Cortex of kidney (tissue), 1 donor: ENCODE results near the gene MAD2L1BP.

Source experiments
- DNase-seq: peaks from one replicate; lab custom pipeline; 2025; lab: John Stamatoyannopoulos, UW

MAD2L1BP gene

DNA sequence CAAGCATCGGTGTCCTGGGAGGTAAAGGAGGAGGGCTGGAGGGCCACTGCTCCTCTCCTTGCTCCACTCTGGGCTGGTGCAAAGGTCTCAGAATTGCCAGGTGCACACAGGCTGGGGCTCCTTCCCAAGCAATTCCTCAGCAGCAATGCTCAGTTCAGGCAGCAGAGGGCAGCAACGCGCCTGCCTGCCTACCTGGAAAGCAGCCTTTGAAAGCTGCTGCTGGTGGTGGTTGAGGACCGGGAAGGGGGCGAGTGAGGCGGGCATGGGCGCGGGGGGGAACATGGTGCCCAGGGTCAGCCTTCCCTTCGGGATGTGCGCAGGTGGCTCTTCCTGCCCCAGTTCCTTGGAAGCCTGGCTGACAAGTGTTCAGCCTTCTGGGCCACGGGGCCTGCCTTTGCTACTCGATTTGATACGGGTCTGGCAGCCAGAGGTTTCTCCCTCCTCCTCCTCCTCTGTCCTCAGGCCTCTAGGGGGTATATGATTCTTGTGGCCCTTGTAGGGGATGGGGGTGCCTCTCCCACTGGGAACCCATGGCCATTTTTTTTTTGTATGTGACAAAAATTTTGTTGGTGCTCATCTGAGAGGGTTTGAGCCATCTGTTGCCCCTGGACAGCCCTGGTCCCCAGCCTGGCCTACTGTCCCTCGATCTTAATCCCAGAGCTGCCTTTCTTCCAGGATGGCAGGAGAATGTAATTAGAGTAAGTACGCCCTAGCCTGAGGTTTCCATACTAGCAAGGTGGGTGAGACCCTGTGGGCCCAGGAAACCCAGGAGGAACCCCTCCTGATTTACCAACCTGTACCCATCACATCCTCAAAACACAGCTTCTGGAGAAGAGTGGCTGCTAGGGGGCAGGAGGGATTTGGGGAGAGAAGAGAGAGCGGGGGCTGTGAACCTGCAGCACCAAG, 31.9 kb downstream of the MAD2L1BP start:
- no peak for DNase-seq

DNA sequence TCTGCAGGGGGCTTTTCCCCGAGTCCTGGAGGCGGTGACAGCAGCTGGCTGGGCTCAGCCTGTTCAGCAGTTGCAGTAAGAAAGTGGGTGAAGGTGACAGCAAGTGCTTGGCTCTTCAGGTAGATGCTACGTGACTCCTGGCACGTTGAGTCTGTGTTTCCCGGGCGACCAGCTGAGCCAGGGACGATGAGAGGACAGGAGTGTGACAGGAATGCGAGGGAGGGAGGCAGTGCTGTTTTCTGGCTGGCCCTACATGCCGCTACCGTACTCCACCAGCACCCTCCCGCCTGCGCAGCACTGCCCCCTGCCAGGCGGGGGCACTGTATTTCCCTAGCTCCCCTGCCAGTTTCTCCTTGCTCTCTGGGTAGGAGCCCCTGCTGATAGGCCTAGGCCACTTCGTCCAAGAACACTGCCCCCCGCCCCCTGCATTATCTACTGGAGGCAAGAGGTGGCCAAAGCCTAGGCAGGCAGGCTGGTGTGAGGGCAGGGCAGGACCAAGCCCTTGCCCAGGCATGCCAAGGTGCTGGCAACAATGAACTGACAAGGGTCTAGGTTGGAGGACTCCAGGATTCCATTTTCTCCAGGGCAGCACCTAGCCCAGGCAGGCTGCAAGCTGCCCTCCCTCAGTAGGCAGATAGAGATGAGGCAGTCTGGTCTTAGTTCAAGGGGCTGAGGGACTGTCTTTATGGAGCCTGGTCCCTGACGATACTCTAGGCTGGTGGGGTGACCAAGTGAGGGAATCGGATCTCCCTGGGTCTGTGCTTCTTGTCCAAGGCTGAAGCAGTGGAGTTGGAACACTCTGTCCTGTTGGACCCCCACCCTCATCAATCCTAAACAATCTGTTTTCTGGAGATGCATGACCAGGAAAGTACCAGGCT, 32.8 kb downstream of the MAD2L1BP start:
- no peak for DNase-seq

DNA sequence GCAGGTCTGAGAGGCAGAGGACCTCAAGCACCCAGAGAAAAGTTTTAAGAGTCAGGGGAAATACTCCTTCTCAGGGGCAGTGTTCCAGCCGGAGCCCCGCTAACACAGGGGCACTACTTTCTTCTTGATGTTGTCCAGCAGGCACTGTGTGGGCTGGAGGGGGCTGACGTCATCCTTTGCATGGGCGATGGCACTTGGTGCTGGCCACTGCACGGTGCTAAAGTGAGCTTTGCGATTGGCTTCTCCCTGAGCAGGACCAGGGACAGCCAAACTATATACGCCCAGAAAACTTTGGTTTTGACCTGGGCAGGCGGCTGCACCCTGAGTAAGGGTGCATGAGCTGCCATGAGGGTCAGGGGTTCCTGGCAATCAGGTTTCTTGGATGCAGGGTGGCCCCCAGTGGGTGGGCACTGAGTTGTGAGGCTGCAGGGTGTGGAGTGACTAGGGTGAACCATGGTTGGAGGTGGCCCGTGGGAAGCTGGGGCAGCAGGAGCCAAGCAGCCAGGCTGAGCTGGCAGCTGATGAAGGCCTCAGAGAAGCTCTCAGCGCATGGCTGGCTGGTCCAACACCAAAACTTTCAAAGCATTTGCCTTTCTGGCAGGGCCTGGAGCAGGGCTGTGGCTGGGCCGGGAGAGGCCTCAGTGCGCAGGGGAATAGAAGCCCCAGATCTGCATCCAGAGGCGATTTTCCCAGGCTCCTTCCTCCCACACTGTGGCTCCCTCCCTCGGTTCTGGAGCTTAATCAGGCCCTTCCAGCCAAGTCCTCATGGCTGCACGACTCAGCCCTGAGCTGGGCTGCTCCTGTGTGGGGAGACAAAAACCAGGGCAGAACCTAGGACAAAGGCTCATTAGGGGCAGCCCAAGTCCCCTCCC, 33.6 kb downstream of the MAD2L1BP start:
- DNase-seq: no peak

DNA sequence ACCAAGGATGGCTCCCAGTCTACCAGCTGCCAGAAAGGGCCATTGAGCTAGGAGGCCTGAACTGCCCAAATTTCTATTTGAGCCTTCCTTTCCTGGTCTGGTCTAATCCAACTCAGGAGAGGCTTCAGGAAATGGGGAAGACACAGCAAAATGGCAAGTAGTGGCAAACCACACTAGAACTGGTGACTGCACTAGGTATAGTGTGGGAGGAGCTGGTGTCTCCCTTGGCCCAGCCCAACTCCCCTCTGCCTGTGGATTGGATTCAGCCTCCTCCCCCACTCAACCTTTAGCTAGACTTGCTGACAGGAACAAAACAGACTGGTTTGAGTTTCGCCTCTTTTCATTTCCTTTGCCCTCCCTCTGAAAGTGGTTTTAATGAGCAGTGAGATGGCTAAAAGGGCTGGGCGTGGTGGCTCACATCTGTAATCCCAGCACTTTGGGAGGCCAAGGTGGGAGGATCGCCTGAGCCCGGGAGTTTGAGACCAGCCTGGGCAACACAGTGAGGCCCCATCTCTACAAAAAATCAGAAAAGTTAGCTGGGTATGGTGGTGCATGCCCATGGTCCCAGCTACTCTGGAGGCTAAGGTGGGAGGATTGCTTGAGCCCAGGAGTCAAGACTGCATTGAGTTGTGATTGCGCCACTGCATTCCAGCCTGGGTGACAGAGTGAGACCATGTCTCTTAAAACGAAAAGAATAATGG, 34.4 kb downstream of the MAD2L1BP start:
- no peak for DNase-seq

DNA sequence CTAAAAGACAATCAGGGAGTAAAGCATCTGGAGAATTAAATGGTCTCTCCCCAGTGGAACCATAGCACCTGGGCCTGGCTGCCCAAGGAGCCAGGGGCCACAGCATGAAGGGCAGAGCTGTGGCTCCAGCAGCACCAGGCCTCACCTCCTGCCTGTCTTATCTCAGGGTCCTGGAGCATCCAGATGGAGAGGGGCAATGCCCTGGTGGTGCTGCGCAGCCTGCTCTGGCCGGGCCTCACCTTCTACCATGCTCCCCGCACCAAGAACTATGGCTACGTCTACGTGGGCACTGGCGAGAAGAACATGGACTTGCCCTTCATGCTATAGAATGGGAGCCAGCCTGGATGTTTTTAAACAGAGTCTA, 35.0 kb downstream of the MAD2L1BP start:
- no peak for DNase-seq

DNA sequence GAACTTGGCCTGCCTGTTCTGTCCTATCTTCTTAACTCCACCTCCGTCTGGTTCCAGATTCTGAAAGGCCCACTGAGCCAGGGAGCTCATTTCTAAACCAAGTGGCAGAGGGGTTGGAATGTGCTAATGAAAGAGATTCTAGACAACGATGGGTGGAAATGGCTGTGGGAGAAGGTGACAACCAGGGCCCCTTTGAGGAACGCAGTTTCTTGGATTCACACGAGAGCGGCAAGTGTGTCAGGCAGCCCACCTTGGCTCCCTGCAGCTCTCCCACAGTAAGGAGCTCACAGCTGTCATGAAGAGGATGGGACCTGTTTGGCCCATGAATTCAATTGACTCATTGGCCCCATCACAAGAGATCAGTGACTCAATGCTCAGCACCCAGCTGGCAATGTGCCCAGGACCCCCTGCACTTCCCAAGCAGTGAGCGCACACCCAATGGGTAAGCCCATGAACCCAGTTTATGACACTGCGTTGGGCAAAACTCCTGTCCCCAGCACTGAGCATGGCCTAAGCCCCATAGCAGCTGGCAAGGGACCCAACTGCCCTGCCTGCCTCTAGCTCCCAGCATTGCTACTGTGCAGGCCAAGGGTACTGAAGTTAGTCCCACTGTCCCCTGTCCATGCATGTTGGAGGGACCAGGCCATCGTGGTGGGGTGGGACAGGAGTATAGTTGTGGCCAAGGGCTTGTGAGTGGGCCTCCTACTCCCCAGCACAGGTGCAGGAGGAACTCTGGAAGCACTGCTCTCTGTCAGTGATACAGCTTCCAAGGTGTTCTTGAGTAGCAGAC, 35.6 kb downstream of the MAD2L1BP start:
- DNase-seq: no peak

DNA sequence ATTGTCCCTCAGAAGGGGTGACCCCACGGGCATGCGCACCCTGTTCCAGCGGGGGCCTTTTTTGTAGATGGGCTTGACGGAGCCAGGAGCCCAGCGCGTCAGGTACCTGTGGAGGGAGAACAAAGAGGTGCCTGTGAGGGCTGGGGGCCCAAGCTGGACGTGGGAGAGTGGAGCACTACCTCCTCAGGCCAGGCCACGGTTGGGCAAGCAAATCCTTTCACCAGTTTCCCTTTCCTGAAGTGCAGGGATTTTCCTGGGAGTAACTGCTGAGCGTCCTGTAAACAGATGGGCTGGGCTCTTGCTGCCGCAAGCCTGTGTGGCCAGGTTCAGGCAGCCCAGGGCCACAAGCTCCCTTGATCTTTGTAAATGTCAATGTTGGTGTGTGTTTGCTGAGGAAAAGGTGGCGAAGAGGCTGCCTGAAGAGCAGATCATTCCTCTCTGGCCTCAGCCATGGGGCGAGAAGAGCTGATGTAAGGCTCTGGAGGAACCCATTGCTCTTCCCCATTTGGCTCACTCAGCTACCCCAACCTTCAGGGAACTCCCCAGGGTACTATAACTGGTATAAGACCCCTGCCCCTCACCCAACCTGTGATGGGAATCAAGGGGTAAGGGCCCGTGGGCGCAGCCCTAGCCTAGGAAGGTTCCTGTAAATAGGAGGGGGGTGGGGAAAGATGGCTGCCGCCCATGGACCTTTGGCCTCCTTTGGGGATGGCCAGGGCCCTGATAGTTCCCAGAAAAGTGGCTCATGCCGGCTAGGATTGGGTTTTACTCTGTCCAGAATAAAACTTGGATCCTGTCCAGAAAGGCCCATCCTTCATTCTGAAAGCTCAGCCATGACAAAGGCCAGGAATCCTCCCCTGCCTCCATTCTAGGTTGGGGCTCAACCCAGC, 36.4 kb downstream of the MAD2L1BP start:
- DNase-seq: no peak

DNA sequence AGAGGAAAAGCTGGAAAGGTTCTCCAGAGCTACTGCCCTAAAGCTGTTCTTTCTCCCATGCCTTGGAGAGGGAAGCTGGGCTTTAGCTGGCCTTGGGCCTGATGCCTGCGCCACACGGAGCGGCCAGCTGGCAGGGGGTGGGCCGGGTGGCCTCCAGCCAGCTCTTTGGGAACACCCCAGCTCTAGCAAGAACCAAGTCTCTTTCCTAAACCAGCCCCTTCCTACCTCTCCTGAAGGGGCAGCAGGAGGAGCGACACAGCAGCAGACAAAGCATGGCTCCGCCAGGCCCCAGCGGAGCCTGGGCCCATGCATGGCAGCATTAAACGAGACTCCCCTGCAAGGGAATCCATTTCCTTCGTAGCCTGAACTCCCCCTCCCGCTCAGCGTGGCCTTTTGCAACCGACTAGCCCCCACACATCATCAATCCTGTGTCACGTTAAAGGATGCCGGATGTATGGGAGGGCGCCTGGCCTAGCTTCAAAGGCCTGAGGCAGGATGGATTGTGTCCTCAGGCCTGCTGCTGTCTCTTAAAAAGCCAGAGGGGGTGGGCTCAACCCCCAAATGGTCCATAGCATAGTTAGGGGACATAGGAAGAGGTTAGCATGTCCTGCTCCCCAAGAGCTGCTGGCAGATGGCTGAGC, 37.9 kb downstream of the MAD2L1BP start:
- DNase-seq: no peak

DNA sequence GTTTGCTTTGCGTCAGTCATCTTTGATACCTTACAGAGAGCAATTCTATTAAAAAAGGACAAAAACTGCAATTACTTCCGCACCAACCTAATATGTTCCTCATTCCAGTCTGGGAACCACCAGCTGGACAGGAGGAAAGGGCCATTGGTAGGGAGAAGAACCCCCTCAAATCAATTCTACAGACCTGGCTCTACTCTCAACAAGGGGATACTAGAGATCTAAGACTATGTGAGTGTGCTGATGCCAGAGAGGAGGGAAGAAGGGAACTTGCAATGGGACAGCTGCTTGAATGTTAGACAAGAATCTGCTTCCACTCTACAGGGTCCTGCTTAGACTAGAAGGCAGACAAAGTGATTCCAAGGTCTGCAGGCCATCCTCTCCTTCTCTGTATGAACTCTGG, 38.7 kb downstream of the MAD2L1BP start:
- DNase-seq: no peak

DNA sequence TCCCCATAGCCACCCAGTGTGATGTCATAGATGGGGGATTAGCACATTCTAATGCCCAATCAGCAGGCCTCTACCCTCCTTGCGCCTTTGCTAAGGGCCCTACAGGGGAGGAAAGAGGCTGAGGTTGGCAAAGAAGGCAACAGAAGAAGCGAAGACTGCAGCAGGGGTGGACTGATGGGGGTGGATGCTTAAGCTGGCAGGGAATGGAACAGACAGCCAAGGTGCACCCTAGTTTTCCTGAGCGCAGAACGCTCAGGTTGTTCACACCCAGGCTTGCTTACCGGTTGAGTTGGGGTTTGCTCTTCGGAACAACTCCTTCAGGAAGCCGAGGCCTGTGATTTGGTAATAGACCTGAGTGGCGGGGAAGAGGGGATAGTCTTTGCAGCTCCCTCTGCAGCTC, 39.3 kb downstream of the MAD2L1BP start:
- DNase-seq: no peak

DNA sequence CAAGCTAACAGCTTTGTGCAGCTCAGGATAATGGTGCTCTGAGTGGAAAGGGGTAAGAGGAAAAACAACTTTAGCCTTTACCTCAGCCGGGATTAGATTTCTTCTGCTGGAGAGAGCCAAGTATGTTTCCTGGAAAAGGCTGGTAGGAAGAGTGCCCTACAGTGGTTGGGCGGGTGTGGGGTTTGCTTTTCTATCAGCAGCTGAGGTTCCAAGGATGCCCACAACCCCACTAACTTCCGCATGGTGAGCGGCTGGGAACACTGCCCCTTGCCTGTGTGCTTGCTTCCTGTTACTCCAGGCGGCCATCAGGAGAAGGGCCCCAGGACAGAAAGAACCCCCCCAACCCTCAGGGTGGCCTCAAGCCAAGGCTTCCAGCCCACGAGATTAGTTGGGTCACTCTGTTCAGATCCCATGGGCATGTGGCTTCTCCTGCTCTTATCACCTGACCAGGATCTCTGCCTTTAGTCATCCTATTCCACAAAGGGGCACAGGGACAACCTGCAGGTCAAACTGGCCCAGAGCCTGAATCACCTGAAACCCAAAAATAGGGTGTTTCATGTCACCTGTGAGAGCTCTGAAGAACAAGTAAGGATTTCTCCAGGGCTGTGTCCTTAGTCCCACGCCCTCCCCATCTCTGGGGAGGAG, 41.4 kb downstream of the MAD2L1BP start:
- no peak for DNase-seq

DNA sequence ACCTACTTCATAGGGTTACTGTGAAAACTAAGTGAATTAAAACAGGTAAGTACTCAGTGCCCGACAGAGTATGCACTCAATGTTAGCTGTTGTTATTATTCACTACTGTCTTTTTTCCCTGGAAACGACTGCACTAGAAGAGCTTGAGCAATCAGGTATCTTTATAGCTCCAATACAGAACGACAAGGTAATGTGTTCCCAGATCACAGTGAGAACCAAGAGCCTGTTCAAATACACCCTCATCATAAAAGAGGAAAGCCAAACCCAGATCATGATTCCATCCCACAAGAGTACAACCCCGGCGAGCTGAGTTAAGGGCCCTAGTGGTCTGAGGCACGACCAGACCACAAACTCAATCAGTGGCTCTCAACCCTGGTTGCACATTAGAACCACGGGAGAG, 42.1 kb downstream of the MAD2L1BP start:
- DNase-seq: no peak

DNA sequence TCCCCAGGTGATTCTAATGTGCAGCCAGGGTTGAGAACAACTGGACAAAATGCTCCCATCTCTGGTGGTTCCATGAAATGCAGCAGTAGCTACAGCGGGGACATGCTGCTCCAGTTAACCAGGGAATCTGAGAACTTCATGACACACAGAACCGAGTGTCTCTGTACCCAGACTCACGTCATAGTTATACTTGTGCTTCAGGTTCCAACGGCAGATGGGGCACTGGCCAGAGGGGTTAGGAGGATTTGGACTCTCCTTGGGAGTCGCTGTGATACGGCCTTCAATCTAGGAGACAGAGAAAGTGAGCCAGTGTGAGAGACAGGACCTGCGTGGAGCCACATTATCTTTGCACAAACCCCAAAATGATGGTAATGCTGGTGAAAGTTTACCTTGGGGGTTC, 42.7 kb downstream of the MAD2L1BP start:
- no peak for DNase-seq

DNA sequence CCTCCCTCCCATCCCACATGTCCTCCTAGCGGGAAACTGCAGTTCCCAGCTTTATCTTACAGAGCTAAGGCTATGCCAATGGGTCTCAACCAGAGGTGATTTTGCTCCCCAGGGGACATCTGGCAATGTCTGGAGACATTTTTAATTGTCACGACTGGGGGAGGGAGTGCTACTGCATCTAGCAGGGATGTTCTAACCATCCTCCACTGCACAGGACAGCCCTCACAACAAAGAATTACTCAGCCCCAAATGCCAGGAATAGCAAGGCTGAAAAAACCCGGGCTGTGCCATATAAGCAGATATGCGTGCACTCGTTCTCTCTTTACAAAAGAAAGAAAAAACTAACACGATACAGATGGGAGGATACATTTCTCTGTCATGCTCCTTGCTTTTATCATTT, 43.4 kb downstream of the MAD2L1BP start:
- DNase-seq: no peak

DNA sequence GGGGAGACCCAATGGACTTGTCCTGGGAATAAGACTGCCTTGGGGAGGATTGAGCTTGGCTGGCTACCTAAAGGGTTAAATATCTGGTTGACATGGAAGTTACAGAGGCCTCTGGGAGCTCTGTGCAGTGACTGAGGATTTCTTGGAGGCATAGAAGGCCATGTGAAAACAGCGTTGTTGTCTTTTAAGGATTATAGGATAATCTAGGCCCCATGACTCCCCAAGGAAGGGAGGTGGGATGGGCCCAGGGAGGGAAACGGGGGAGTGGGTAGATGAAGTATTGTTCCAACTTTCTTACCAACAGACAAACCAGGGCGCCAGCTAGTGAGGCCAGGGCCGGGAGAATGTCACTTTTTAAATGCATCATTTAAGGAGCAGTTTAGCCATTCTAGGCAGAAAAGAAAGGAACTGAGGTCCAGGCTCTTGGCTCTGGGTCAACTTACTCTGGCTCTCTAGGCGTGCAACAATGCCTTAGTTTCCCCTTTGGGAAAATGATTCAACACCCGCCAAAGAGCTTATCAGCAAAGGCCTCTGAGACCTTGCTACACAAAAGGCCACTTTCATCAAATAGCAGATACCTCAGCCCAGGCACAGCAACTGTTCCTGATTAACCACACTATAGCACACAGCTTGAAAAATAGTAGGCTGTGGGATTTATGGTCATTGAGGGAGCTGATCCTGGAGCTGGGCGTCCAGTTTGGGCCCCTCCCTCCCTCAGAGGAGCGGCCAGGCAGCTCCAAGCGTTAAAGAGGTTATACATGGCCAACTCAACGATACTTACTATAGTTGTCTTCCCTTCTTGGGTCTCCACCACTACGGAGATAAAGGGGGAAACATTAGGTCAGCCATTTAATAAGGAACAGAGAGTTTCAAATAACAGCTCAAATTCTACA, 44.9 kb downstream of the MAD2L1BP start:
- no peak for DNase-seq

DNA sequence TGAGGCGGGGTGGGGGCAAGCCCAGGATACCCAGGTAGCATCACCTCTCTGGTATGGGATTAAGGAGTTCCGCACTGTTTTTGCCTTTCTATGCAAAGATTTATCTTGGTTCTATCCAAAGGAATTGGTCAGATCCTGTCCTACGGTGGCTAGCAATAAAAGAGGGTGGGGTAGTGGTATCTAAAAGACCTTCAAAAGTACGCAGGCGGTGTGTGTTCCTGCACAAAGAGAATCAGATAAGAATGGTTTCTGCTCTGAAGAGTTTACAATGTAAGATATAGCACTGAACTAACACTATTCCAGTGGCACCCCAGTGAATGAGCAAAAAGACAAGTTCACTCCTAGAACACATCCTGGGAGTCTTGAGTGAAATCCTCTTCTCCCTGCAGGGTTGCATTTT, 45.7 kb downstream of the MAD2L1BP start:
- DNase-seq: no peak

DNA sequence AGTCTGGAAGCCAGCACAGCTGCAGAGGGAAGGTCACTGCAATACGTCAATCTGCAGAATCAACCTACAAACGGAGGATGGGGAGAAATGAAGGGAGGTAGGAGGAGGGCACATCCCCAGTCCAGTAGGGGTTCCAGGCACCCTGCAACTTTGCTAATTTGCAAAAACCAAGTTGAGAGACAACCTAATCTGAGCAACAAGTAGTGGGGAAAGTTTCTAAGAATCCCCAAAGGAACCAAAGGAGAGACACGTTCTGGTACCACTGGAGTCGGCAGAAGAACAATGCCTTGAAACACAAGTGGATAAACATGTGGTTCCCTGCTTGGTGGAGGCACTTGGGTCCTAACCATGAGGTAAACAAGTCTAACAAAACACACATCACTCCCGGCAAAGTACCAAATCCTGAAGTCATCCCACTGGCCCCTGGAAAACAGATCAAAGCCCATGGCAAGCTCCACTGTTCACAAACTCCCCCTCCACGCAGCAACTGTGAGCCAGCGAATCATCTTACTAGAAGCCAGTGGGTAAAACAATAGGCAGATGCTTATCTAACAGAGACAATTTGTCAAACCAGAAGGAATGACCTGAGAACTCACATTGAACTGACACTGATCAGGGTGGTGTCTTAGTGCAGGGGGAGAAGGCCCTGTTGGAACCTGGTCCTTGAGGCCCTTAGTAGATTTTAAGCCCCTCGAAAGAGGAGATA, 47.2 kb downstream of the MAD2L1BP start:
- no peak for DNase-seq
